GM12874 (cell line): Measurements from ENCODE around the gene MARK4.

ENCODE experiments used
- TF ChIP-seq, protein P1 (sequence below): IDR thresholded peaks from 2 replicates; pipeline ENCODE4 v1.5.1; 2011; ENCODE audit warnings: low read depth, mild to moderate bottlenecking, control low read depth, low read length, moderate library complexity; ENCODE audit not compliant: insufficient read depth

The MARK4 gene

DNA sequence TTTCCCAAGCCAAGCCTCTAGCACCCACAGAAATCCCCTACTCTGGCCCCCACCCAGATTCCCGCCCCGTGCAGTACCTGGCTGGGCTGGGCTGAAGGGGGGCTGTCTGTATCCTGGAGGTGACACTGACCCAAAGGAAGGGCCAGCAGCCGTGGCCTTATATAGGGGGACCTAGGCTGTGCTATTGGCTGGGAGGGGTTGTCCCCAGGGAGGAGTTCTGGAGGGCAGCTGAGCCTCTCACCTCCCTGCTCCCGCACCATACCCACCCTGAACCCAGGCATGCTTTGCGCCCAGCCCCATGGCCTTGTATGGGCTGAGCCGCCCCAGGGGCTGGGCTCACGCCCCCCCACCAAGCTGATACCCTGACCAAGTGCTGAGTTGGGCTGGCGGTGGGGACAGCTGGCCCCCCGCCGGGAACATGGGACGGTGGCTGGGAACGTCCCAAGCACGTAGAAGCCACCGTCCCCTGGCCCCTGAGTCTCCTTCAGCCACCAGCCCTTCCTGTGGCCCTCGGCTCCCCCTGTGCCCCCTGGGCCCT lies 71.7 kb downstream of the MARK4 start, which contains the start of gene CKM:
Gene CKM, minus strand, starts transcription at position 132 of the 538 bp plus-strand sequence. CDS start 3,162 bp downstream, outside the sequence.
- TF ChIP-seq, protein P1, sequence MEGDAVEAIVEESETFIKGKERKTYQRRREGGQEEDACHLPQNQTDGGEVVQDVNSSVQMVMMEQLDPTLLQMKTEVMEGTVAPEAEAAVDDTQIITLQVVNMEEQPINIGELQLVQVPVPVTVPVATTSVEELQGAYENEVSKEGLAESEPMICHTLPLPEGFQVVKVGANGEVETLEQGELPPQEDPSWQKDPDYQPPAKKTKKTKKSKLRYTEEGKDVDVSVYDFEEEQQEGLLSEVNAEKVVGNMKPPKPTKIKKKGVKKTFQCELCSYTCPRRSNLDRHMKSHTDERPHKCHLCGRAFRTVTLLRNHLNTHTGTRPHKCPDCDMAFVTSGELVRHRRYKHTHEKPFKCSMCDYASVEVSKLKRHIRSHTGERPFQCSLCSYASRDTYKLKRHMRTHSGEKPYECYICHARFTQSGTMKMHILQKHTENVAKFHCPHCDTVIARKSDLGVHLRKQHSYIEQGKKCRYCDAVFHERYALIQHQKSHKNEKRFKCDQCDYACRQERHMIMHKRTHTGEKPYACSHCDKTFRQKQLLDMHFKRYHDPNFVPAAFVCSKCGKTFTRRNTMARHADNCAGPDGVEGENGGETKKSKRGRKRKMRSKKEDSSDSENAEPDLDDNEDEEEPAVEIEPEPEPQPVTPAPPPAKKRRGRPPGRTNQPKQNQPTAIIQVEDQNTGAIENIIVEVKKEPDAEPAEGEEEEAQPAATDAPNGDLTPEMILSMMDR: no peak

DNA sequence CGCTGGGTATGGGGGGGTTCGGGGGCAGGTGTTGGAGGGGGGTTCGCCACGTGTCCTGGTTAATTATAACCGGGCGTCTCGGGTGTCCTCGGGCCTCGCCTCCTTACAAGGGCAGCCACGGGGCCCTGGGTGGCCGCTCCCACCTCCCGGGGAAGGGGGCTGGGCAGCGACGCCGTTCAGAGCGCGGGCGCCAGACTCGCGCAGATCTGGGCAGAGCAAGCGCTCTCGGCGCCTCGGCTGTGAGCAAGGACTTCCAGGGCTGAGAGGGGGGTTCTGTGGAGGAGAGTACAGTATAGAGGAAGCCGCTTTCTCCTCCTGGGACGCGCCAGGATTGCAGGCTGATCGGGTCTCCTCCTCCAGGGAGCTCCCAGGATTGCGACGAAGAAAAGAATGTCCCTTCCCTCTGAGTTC lies 72.6 kb downstream of the MARK4 start:
- TF ChIP-seq, protein P1: no peak

DNA sequence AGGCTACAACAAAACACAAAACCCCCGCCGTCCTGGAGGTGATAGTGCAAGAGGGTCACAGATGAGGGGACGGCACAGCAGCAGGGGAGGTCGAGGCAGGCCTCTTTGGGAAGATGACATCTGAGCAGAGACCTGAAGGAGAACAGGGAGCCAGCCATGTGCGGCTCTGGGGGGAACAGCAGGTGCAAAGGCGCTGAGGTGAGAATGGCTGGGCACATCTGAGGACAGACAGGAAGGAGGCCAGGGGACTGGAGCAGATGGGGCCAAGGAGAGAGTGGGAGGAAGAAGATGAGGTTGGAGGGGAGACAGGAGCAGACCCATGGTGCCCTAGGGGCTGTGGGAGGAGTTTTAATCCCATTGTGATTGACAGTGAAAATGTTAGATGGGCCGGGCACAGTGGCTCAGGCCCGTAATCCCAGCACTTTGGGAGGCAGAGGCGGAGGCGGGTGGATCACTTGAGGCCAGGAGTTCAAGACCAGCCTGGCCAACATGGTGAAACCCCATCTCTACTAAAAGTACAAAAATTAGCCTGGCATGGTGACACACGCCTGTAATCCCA lies 73.4 kb downstream of the MARK4 start:
- TF ChIP-seq, protein P1: no peak

DNA sequence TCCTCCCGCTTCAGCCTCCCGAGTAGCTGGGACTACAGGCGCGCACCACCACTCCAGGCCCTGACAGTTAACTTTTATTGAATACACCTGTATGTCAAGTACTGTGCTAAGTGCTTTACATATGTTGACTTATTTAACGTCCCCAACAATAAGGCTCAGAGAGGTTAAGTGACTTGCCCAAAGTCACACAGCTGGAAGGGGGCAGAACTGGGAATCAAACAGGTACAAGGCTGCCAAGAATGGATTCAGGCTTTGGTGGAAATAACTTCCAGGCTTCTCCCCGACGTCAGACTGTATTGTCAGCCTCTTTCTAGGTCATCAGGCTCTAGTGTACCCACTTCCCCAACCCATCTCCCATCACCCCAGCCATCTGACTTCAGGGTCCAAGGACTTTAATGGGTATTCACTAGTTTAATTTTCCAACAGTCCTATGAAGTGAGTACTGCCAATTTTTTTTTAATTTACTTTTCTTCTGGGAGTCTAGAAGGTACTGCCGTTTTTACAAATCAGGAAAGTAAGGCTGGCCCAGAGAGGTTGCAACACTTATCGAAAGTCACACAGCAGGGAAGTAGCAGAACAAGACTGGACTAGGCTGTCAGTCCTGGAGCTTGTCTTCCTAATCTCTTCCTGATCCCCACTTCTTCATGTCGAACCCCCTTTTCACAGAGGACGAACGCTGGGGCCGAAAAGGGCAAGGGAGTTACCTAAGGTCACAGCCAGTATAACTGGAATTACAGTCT lies 76.5 kb downstream of the MARK4 start:
- TF ChIP-seq, protein P1: no peak

DNA sequence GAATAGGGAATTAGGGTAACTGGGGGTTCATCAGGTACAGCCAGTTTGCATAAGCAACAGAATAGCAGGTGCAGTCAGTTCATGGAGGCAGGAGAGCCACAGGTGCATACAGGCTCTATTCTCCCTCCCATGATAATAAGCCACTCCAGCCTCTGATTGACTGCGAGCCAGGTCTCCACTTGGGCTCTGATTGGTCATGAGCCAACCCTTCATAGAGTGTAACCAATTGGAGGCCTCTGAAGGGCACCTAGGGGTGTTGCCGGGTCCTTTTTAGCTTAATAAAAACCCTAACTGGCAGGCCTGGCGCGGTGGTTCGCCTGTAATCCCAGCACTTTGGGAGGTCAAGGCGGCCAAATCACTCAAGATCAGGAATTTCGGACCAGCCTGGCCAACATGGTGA lies 80.3 kb downstream of the MARK4 start:
- TF ChIP-seq, protein P1: no peak

DNA sequence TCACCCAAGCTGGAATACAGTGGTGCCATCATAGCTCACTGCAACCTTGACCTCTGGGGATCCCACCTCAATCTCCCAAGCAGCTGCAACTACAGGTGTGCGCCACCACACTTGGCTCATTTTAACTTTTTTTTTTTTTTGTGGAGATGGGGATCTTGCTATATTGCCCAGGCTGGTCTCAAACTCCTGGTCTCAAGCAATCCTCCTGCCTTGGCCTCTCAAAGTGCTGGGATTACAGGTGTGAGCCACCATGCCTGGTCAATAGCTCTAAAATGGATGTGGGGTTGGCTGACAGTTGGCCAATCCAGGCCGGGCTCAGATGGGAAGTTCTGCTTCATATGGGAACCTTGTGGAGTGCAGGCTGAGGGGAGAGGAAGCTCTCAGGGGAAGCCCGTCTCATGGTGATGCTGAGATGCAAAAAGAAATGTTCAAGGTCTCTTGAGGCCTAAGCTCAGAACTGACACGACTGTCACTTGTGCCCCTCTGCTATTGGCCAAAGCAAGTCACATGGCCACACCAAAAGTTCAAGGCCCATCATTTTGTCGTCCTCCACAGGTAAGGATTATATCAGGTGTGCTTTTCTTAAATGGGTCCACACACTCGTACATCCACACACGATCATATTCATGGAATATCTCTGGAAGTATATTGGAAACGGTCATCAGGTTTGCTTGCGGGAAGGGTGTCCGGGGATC lies 82.7 kb downstream of the MARK4 start:
- TF ChIP-seq, protein P1: no peak

DNA sequence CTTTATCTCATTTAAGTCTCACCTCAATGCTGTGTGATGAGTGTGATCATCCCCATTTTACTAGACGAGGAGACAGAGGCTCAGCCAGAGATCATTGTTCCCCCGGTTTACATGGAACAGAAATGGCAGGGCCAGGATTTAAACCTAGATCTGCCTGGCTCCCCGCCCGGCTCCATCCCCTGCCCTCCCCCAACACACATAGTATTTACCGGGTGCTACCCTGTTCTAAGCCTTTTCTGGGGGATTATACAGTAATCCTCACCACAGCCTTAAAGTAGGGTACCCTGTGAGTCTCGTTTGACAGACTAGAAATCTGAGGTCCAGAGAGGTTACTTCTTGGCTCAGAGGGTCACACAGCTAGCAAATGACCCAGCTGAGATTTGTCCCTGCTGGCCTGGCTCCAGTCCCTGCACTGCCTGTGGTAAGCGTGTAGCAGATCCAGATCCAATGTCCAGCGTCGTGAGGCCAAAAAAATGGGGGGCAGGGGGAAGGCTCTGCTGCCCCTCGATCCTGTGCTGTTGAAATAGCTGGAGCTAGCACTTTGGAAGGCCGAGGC lies 85.7 kb downstream of the MARK4 start:
- TF ChIP-seq, protein P1: no peak
